Loucy (cell line): ENCODE measurements around the gene PCSK5.
A peak's percentile ranks its signal among the peaks of the same experiment; 100 is the strongest.

Experiments used
- H2AFZ ChIP-seq: fragments of 200-600 bp; sonication (generic); 2 replicates; pipeline ENCODE4 v1.6.0; 2016; ENCODE audit warnings: antibody characterized with exemption, mild to moderate bottlenecking, low read length, moderate library complexity
- H3F3A ChIP-seq: fragments of 200-600 bp; 2 replicates; pipeline ENCODE4 v1.6.0; 2016; ENCODE audit warnings: antibody characterized with exemption, low read depth, mild to moderate bottlenecking
- H3K27me3 ChIP-seq: fragments of 200-600 bp; sonication (generic); 2 replicates; pipeline ENCODE4 v1.6.1; 2014; ENCODE audit warnings: low read length, mild to moderate bottlenecking; ENCODE audit not compliant: insufficient read depth, poor library complexity, severe bottlenecking
- H3K36me3 ChIP-seq: fragments of 200-600 bp; sonication (generic); 2 replicates; pipeline ENCODE4 v1.6.1; 2016; ENCODE audit warnings: low read length; ENCODE audit not compliant: insufficient read depth
- H3K4me1 ChIP-seq: fragments of 200-600 bp; sonication (generic); 2 replicates; pipeline ENCODE4 v1.5.1; 2014; ENCODE audit warnings: low read length, mild to moderate bottlenecking; ENCODE audit not compliant: insufficient read depth, poor library complexity, severe bottlenecking
- H3K4me2 ChIP-seq: fragments of 200-600 bp; sonication (generic); 2 replicates; pipeline ENCODE4 v1.6.0; 2014; ENCODE audit warnings: antibody characterized with exemption, low read length, low read depth, mild to moderate bottlenecking; ENCODE audit not compliant: poor library complexity, severe bottlenecking
- H3K4me3 ChIP-seq: fragments of 200-600 bp; sonication (generic); 2 replicates; pipeline ENCODE4 v1.5.1; 2014; ENCODE audit warnings: low read length, mild to moderate bottlenecking, mixed read lengths; ENCODE audit not compliant: poor library complexity, severe bottlenecking
- H3K79me2 ChIP-seq: fragments of 200-600 bp; sonication (generic); 2 replicates; pipeline ENCODE4 v1.6.1; 2014; ENCODE audit warnings: low read length; ENCODE audit not compliant: insufficient read depth
- H3K9ac ChIP-seq: fragments of 200-600 bp; sonication (generic); 2 replicates; pipeline ENCODE4 v1.6.0; 2014; ENCODE audit warnings: mild to moderate bottlenecking, low read depth, low read length, moderate library complexity; ENCODE audit not compliant: poor library complexity, severe bottlenecking
- H3K9me2 ChIP-seq: fragments of 200-600 bp; sonication (generic); replicated peaks from 2 replicates; pipeline ENCODE4 v1.6.1; 2016; ENCODE audit warnings: low read depth, low read length, mixed read lengths
- H3K9me3 ChIP-seq: fragments of 200-600 bp; sonication (generic); 2 replicates; pipeline ENCODE4 v1.6.1; 2014; ENCODE audit warnings: mild to moderate bottlenecking, antibody characterized with exemption, low read length, low read depth; ENCODE audit not compliant: insufficient read depth
- H4K20me1 ChIP-seq: fragments of 200-600 bp; sonication (generic); 2 replicates; pipeline ENCODE4 v1.6.0; 2014; ENCODE audit warnings: antibody characterized with exemption, low read length, mild to moderate bottlenecking; ENCODE audit not compliant: insufficient read depth, poor library complexity, severe bottlenecking
- CTCF ChIP-seq: fragments of 200-600 bp; sonication (generic); conservative IDR thresholded peaks from 2 replicates; pipeline ENCODE4 v1.5.1; 2014; ENCODE audit warnings: mild to moderate bottlenecking, antibody characterized with exemption, low read length
- EZH2phosphoT487 ChIP-seq: fragments of 200-600 bp; IDR thresholded peaks from 2 replicates; pipeline ENCODE4 v1.6.1; 2018; ENCODE audit warnings: antibody characterized with exemption, mild to moderate bottlenecking, moderate library complexity, borderline replicate concordance

PCSK5 gene

GRCh38 chr9:76032038-76032796, 141.7 kb downstream of the PCSK5 start:
- Histone ChIP-seq H3K4me2 (peak overlapping the region; percentile 17), H2AFZ (0 out of 2 replicates have a peak overlapping the region, but pooled peaks have one; percentile 3), H3F3A (no peaks in the 10 kb centered on the region), H3K4me3 (no peak overlapping the region), H3K9me3 (no peaks in the 10 kb centered on the region), H3K9ac (no peak overlapping the region), H3K4me1 (peaks cover 30% of the 10 kb centered on the region), H3K79me2 (no peaks in the 10 kb centered on the region), H3K27me3 (no peaks in the 10 kb centered on the region), H3K9me2 (no peaks in the 10 kb centered on the region), H3K36me3 (no peaks in the 10 kb centered on the region), H4K20me1 (no peaks in the 10 kb centered on the region)
- no peak for TF ChIP-seq CTCF
- no peak for TF ChIP-seq EZH2phosphoT487

GRCh38 chr9:76032797-76033373, 142.4 kb downstream of the PCSK5 start:
- H3K9me3 ChIP-seq: no peaks in the 10 kb centered on the region
- H3K36me3 ChIP-seq: no peaks in the 10 kb centered on the region
- H3K27me3 ChIP-seq: no peaks in the 10 kb centered on the region
- H3K9me2 ChIP-seq: no peaks in the 10 kb centered on the region
- no peaks in the 10 kb centered on the region for H4K20me1 ChIP-seq
- H2AFZ ChIP-seq: no peak overlapping the region
- H3K4me1 ChIP-seq: peaks cover 27% of the 10 kb centered on the region
- TF ChIP-seq EZH2phosphoT487 (no peak), CTCF (no peak)
- no peak overlapping the region for H3K4me3 ChIP-seq
- no peak overlapping the region for H3K9ac ChIP-seq
- no peaks in the 10 kb centered on the region for H3K79me2 ChIP-seq
- H3K4me2 ChIP-seq: peak overlapping the region; percentile 17
- H3F3A ChIP-seq: no peaks in the 10 kb centered on the region

- peaks cover 18% of the 10 kb centered on the region for H3K4me1 ChIP-seq
Observed at GRCh38 chr9:76034049-76034448, 143.6 kb downstream of the PCSK5 start.

More at GRCh38 chr9:76034049-76034448, 143.6 kb downstream of the PCSK5 start:
- H2AFZ ChIP-seq: no peak overlapping the region
- no peak overlapping the region for H3K4me2 ChIP-seq
- H3K9me2 ChIP-seq: no peaks in the 10 kb centered on the region
- TF ChIP-seq EZH2phosphoT487: no peak
- no peaks in the 10 kb centered on the region for H3K79me2 ChIP-seq
- no peaks in the 10 kb centered on the region for H3F3A ChIP-seq
- H3K9ac ChIP-seq: no peak overlapping the region
- no peak overlapping the region for H3K4me3 ChIP-seq
- H3K27me3 ChIP-seq: no peaks in the 10 kb centered on the region
- H4K20me1 ChIP-seq: no peaks in the 10 kb centered on the region
- no peaks in the 10 kb centered on the region for H3K36me3 ChIP-seq
- no peaks in the 10 kb centered on the region for H3K9me3 ChIP-seq
